AG04449 (cell line): ENCODE measurements around the gene ARHGEF37.

Source experiments
- CTCF ChIA-PET: fragments of 350-600 bp; formaldehyde crosslinking; extraction: SDS; loops from one replicate; lab custom pipeline; 2021; ENCODE audit warnings: antibody characterized with exemption; lab: Yijun Ruan, JAX
- POLR2A ChIA-PET: fragments of 400-600, 350-600 bp; formaldehyde crosslinking; extraction: SDS; loops from one replicate; lab custom pipeline; 2020; ENCODE audit warnings: antibody characterized with exemption, inconsistent platforms; lab: Yijun Ruan, JAX
- DNase-seq: peaks from one replicate; pipeline ENCODE4 v3.0.0-alpha.2; 2010; ENCODE audit warnings: low read depth, low spot score
- H3K4me3 ChIP-seq: 2 replicates; pipeline ENCODE4 v1.5.1; 2011; ENCODE audit warnings: low read depth, mild to moderate bottlenecking, control low read depth, low read length
- CTCF ChIP-seq: IDR thresholded peaks from one replicate; pipeline ENCODE4 v1.5.1; 2011; ENCODE audit warnings: mild to moderate bottlenecking, moderate library complexity, low read length, control low read depth, inconsistent platforms; ENCODE audit not compliant: insufficient read depth; ENCODE audit errors: missing control alignments

ARHGEF37 gene

GRCh38 chr5:149638546-149639241 is 57.4 kb downstream of the ARHGEF37 start:
- ChIA-PET POLR2A (no interaction called here), CTCF (interaction anchor here (0.8 to 22.1 kb wide), 10 partner anchors 10 to 357 kb away, joined by 3 to 924 read pairs (median 4); no protein-coding TSS in a partner anchor)
- no peak for DNase-seq
- no peak for TF ChIP-seq CTCF
- no peak overlapping the region for H3K4me3 ChIP-seq

GRCh38 chr5:149639737-149640136 is 58.4 kb downstream of the ARHGEF37 start:
- POLR2A ChIA-PET: no interaction called here
- CTCF ChIA-PET: interaction anchor here (0.7 to 22.1 kb wide), 6 partner anchors 11 to 319 kb away, joined by 3 to 924 read pairs (median 4); no protein-coding TSS in a partner anchor
- no peak for DNase-seq
- H3K4me3 ChIP-seq: no peak overlapping the region
- no peak for TF ChIP-seq CTCF

GRCh38 chr5:149640350-149640999 is 59.2 kb downstream of the ARHGEF37 start:
- POLR2A ChIA-PET: no interaction called here
- no peak overlapping the region for H3K4me3 ChIP-seq
- no peak for DNase-seq
- TF ChIP-seq CTCF: no peak
- CTCF ChIA-PET: interaction anchor here (0.7 to 22.1 kb wide), 8 partner anchors 14 to 322 kb away, joined by 3 to 924 read pairs (median 4); no protein-coding TSS in a partner anchor

GRCh38 chr5:149641000-149641576 is 59.8 kb downstream of the ARHGEF37 start:
- no peak overlapping the region for H3K4me3 ChIP-seq
- no peak for DNase-seq
- TF ChIP-seq CTCF: no peak
- POLR2A ChIA-PET: no interaction called here
- CTCF ChIA-PET: interaction anchor here (1.1 to 22.1 kb wide), 5 partner anchors 13 to 322 kb away, joined by 3 to 924 read pairs (median 5); no protein-coding TSS in a partner anchor

GRCh38 chr5:149641600-149641999 is 60.3 kb downstream of the ARHGEF37 start:
- no peak for TF ChIP-seq CTCF
- ChIA-PET POLR2A (no interaction called here), CTCF (interaction anchor here (1.2 to 22.1 kb wide), 5 partner anchors 23 to 349 kb away, joined by 3 to 924 read pairs (median 5); no protein-coding TSS in a partner anchor)
- no peak overlapping the region for H3K4me3 ChIP-seq
- DNase-seq: no peak
